NCI-H1092 (cell line): ENCODE results near the gene SKIDA1.
A peak's percentile ranks its signal among the peaks of the same experiment; 100 is the strongest.
"Not testable (repeated sequence)": the region's sequence is repeated elsewhere in the genome, so short reads cannot be mapped to it uniquely, and the experiment has no call there.

Experiments used
- DNase-seq: peaks from one replicate; lab custom pipeline; 2025; lab: John Stamatoyannopoulos, UW

SKIDA1 gene

DNA sequence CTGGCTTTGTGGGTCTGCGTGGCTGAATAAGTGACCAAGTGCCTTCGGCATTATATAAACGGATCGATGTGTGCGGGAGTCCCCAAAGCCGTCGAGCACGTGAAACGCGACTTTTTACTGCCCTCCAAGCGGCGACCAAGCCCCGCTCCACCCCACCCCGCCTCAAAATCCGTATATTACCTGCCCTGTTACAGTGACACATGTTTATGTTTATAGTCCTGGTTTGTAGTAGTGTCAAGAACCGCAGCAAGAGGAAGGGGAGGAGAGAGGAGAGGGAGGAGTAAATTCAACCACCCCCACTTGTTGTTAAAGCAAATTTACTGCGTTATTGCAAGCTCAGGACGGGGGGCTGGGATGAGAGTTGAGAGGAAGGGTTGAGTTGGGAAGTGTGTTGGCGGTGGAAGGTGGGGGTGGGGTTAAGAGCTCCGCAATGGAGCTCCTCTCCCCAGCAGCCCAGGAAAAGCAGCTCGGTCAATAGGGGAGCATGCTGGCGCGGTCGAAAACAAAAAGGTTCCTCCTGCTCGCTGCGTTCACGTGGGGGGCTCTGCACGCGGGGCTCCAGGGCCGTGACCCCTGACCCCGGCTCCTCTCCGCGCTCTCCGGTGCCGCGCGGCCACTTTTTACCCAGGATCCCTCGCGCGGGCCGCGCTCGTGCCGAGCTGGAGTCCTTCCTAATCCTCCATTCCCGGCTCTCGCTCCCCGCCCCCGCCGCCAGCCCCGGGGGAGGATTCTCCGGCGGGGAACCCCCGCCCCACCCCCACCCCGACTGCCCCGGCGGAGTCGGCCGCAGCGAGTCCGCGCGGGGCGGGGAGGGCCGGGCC is at the start of gene SKIDA1:
Gene SKIDA1 (minus strand): TSS at position 316 of the 821 bp plus-strand sequence. CDS start 7,860 bp downstream, outside the sequence.
- DNase-seq: peak; percentile 92

GRCh38 chr10:21574514-21574913 is 49.0 kb upstream of the SKIDA1 start:
- not testable (repeated sequence) for DNase-seq

DNA sequence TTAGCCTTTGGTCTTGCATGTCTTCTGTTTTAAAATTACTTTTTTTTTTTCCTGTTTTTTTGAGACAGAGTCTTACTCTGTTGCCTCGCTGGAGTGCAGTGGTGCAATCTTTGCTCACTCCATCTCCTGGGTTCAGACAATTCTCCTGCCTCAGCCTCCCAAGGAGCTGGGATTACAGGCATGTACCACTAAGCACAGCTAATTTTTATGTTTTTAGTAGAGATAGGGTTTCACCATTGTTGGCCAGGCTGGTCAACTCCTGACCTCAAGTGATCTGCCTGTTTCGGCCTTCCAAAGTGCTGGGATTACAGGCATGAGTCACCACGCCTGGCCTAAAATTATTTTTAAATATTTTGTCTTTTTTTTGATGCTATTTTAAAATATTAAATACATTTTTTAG is 47.1 kb upstream of the SKIDA1 start:
- no peak for DNase-seq

DNA sequence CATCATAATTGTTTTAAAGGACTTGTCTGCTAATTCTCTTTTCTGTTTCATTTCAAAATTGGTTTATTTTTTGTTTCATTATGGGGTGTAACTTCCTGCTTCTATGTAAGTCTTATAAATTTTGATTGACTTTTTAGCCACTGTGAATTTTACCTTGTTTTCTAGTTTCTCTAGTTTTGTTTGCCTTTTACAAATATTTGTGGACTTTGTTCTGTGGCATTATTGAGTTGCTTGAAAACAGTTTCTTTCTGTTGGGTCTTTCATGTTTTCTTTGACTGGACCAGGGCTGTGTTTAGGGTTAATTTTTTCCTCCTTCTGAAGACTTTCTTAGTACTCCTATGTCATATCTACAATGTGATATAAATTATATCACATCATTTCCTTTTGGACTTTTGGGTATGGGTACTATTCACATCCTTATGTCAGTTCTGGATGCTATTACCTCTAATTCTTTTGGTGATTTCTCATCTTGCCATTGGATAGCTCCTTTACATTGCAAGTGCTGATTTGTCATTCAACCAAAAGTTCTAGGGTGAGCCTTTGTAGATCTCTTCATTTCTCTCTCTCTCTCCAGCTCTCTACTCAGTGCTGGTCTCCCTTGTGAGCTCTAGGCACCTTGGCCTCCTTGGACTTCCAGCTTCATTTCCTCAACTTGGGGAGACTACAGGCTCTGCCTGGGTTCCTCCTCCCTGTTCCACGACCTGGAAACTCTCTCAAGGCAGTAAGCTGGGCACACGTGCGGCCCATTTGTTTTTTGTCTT is 45.5 kb upstream of the SKIDA1 start:
- no peak for DNase-seq

DNA sequence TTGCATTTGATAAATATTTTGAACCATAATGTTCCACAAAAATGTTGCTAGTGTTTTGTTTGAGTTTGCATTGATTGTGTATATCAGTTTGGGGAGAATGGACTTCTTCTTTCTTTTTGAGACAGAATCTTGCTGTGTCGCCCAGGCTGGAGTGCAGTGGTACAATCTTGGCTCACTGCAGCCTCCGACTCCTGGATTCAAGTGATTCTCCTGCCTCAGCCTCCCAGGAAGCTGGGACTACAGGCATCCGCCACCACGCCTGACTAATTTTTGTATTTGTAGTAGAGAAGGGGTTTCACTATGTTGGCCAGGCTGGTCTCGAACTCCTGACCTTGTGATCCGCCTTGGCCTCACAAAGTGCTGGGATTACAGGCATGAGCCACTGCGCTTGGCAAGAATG is 33.5 kb upstream of the SKIDA1 start:
- DNase-seq: not testable (repeated sequence)

GRCh38 chr10:21556527-21556926 is 31.0 kb upstream of the SKIDA1 start:
- no peak for DNase-seq

DNA sequence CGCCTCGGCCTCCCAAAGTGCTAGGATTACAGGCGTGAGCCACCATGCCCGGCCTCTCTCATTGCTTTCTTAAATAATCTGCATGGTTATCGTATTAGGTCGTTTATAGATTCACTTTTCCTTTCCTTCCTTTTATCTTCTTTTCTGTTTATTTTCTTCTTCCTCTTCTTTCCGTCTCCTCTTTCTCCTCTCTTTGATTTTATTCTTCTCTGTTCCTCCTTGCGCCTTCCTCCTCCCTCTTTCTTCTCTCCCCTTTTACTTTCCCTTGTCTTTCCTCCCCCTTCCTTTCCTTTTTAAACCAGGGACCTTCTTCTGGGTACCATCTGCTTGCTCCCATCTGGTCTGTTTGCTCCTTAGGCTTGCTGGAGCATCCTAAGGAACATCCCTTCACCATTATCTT is 27.2 kb upstream of the SKIDA1 start:
- no peak for DNase-seq

- DNase-seq: no peak
These were observed 21.8 kb upstream of the SKIDA1 start for GRCh38 chr10:21547246-21547645.

- not testable (repeated sequence) for DNase-seq
These were observed 15.2 kb upstream of the SKIDA1 start for GRCh38 chr10:21540701-21541100.

- no peak for DNase-seq
These were observed 11.4 kb upstream of the SKIDA1 start for GRCh38 chr10:21536874-21537273.

DNA sequence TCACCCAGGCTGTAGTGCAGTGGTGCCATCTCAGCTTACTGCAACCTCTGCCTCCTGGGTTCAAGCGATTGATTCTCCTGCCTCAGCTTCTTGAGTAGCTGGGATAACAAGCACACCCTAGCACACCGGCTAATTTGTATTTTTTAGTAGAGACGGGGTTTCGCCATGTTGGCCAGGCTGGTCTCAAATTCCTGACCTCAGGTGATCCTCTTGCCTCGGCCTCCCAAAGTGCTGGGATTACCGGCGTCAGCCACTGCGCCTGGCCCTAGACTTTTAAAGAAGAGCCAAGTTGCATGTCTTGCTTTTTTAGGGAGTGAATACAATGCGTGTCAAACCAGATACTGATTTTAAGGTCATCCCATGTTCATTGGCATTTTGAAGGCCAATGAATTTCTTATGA is 10.5 kb upstream of the SKIDA1 start:
- not testable (repeated sequence) for DNase-seq

GRCh38 chr10:21535494-21535965 is 10.0 kb upstream of the SKIDA1 start:
- DNase-seq: no peak

GRCh38 chr10:21534604-21535493 is 9.4 kb upstream of the SKIDA1 start:
- peak; percentile 36 for DNase-seq

DNA sequence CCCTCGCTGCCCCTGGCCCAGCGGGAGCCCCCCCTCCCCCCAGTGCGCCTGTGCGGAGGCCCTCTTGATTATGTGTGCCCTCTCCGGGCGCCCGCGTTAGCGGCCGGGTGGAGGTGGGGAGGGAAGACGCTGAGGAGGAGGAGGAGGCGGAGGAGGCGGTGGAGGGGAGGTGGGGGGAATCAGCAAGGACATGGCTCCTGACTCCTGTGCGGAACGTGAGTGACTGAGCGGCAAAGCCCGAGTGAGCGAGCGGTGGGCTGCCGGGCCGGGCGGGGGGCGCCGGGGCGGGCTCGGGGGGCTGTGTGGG is 8.8 kb upstream of the SKIDA1 start:
- no peak for DNase-seq

GRCh38 chr10:21533467-21534279 is 8.2 kb upstream of the SKIDA1 start, which contains the start of gene MLLT10:
Gene MLLT10, plus strand, starts transcription at chr10:21534232. Its CDS starts 413 bp downstream, at chr10:21534645.
- DNase-seq: peak; percentile 92

DNA sequence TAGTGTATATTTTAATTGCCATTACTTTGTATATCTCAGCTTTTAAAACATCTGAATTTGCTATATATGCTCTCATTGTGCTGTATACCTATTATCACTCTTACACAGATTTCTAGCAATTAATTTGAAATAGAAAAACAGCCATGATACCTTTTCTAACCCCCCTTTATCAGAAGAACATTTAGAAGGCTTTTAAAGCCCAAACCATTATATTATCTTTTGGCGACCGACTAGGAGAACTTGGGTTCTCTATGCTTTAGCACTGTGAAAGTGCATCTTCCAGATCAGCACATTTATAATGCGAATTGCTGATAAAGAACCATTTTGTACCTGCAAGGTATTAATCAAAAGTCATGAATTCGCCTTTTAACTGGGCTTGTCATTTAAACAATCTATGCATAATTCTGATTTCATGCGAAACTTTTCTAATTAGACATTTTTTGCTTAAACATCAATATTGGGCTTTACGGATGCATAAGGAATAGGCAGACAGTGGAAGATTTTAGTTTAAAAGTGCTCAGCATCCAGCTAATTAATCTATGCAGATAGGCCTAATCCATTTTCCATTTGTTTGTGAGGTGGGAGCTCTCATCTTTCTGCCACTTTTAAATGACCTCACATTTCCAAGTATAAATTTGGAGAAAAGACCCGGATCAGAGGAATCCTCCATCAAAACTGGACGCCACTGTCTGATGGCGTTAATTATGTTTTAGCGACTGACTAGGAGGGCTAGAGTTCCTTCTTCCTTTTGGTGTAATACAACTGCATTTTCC is 7.4 kb upstream of the SKIDA1 start:
- no peak for DNase-seq

- no peak for DNase-seq
These were observed 5.7 kb upstream of the SKIDA1 start for GRCh38 chr10:21531164-21531563.

- DNase-seq: no peak
These were observed 5.2 kb upstream of the SKIDA1 start for GRCh38 chr10:21530641-21531040.

- no peak for DNase-seq
These were observed 4.7 kb upstream of the SKIDA1 start for GRCh38 chr10:21530168-21530567.
